ENCODE measurements around the gene RBM8A.

The RBM8A gene

GRCh38 chr1:145871994-145872924 is 55.0 kb downstream of the RBM8A start:
- Histone ChIP-seq H3K27me3 (ENCODE audit: control insufficient read depth, low read length) (peaks cover 59% of the 10 kb centered on the region), H3F3A (ENCODE audit: control insufficient read depth, insufficient read depth) (no peaks in the 10 kb centered on the region), H3K9me2 (replicated peaks; ENCODE audit: control insufficient read depth, low read length) (no peaks in the 10 kb centered on the region), H3K9me3 (ENCODE audit: control insufficient read depth, insufficient read depth, low read length) (no peaks in the 10 kb centered on the region), H3K27ac (ENCODE audit: low read depth, low read length) (no peak overlapping the region), H3K4me2 (ENCODE audit: low read length) (no peak overlapping the region), H3K4me3 (ENCODE audit: low read length) (no peak overlapping the region; the same call in 1 of the 2 replicates), H3K4me1 (ENCODE audit: control insufficient read depth, low read length) (no peaks in the 10 kb centered on the region), H3K36me3 (ENCODE audit: control insufficient read depth, low read length) (no peaks in the 10 kb centered on the region), H4K20me1 (ENCODE audit: control insufficient read depth, insufficient read depth, low read depth, low read length) (no peaks in the 10 kb centered on the region), H3K79me2 (ENCODE audit: control insufficient read depth, low read length) (no peaks in the 10 kb centered on the region)
- TF ChIP-seq EZH2phosphoT487 (IDR thresholded peaks at IDR 0.05; ENCODE audit: borderline replicate concordance, low read length) (no peak), CTCF (IDR thresholded peaks at IDR 0.05; ENCODE audit: low read depth, low read length, poor library complexity, severe bottlenecking) (no peak)
